Transverse colon (tissue), 4 donors: ENCODE results near the gene IFIT3. TPM values are rescaled to one million over a fixed set of nuclear protein-coding genes. Genes with fewer than 3 reads are reported as not detected.

Experiments used
- DNase-seq: peaks from one replicate; pipeline ENCODE4 v3.0.0-alpha.2; 2019
- H3K27ac ChIP-seq, 4 donors: fragments of 200-600 bp; sonication (generic); 2 replicates each; pipeline ENCODE4 v1.5.1; 2016 to 2018; ENCODE audit warnings: inconsistent platforms in 4 of 4
- H3K27me3 ChIP-seq: fragments of 200-600 bp; sonication (generic); 2 replicates; pipeline ENCODE4 v1.5.1; 2017; ENCODE audit warnings: inconsistent platforms
- H3K36me3 ChIP-seq, 4 donors: fragments of 200-600 bp; sonication (generic); 2 replicates each; pipeline ENCODE4 v1.5.1; 2017 to 2019; ENCODE audit warnings: inconsistent platforms in 4 of 4
- H3K4me1 ChIP-seq, 4 donors: fragments of 200-600 bp; sonication (generic); 2 replicates each; pipeline ENCODE4 v1.5.1; 2017 to 2020; ENCODE audit warnings: inconsistent platforms in 4 of 4
- H3K4me3 ChIP-seq, 4 donors: fragments of 200-600 bp; sonication (generic); 1 replicate in 1 of 4; 2 replicates in 3 of 4; pipeline versions ENCODE4 v1.5.1 to v1.6.1; 2017 to 2019; ENCODE audit warnings: inconsistent platforms in 4 of 4
- H3K9me3 ChIP-seq, 2 donors: fragments of 200-600 bp; sonication (generic); 2 replicates each; pipeline ENCODE4 v1.5.1; 2017 to 2019; ENCODE audit warnings: inconsistent platforms in 2 of 2
- EP300 ChIP-seq: sonication (generic); formaldehyde crosslinking; IDR thresholded peaks from one replicate; pipeline ENCODE4 v1.6.1; 2017; ENCODE audit warnings: antibody characterized with exemption, low read depth
- POLR2A ChIP-seq: fragments of 450-650 bp; IDR thresholded peaks from one replicate; pipeline ENCODE4 v1.6.1; 2016; ENCODE audit warnings: antibody characterized with exemption, mild to moderate bottlenecking, moderate library complexity
- POLR2AphosphoS5 ChIP-seq, 3 donors: sonication (generic); formaldehyde crosslinking; IDR thresholded peaks; one replicate each; pipeline ENCODE4 v1.6.1; 2016; ENCODE audit warnings: antibody characterized with exemption in 3 of 3
- WGBS, 2 donors: methylation state at CpG; one replicate each; pipeline ENCODE4 v1.1.5; 2018; ENCODE audit warnings: low coverage in 1 of 2; 5-methylcytosine and 5-hydroxymethylcytosine counted together
- in situ Hi-C, 4 donors: fragments of 200-750 bp; cut with MboI; loops; one replicate each; pipeline versions ENCODE4 v1.15.0 to v1.15.1; 2017; ENCODE audit warnings: low sequenced_read_pairs in 3 of 4, low pct_ligation_motif_present in 1 of 4, low pct_unique_long_range_greater_than_20kb in 1 of 4
- intact Hi-C: fragments of 100-400 bp; cut with DNase I; formaldehyde crosslinking; loops from one replicate; pipeline ENCODE4 v1.15.1; 2023; ENCODE audit warnings: low total_unique reads
- total RNA-seq, 4 donors: library from RNA; depleted of rRNA; stranded (reverse); fragments of >200 nt; gene quantifications; one replicate each; pipeline ENCODE4 v1.1.0, GENCODE V29; 2016
- TF ChIP-seq, protein P1 (sequence below), 5 experiments: fragments of 200-600 bp in 3 of 5; fragments of 450-650 bp in 2 of 5; sonication (generic) in 3 of 5; IDR thresholded peaks; 1 replicate in 2 of 5; 2 replicates in 3 of 5; pipeline ENCODE4 v1.5.1; 2016 to 2017; ENCODE audit warnings: antibody characterized with exemption in 5 of 5, inconsistent platforms in 3 of 5, mild to moderate bottlenecking in 2 of 5, moderate library complexity in 1 of 5

IFIT3 gene
- total RNA-seq, 4 donors from 2014 or later: 0.20 to 7.8 (median 5.1) TPM; not detected in 1

DNA sequence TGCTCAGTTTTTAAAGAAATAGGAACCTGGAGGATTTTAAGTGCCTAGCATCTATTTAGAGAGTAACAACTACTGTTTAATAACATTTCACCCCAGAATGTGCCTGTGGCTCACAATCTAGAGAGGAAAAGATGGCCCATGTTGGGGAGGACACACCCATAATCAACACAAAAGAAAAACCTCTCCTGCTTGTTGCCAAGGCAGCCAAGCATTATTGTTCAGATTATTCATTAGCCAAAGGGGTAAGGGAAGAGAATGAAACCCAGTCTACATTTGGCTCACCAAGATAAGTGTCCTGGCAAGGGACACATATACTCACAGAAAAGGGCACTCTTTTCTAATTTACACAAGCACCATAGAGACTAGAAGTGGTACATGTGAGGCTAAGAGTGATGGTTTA is 32.4 kb downstream of the IFIT3 start:
- H3K27me3 ChIP-seq: no peaks in the 10 kb centered on the region
- no peak overlapping the region for H3K4me3 ChIP-seq
- no peak for DNase-seq
- no peaks in the 10 kb centered on the region for H3K4me1 ChIP-seq
- in situ Hi-C loops: no loop called here
- intact Hi-C loops: no loop called here
- H3K9me3 ChIP-seq: no peaks in the 10 kb centered on the region
- H3K36me3 ChIP-seq: no peaks in the 10 kb centered on the region
- TF ChIP-seq POLR2AphosphoS5 (IDR thresholded peaks at IDR 0.05) (no peak), EP300 (no peak), POLR2A (no peak)
- TF ChIP-seq, protein P1, sequence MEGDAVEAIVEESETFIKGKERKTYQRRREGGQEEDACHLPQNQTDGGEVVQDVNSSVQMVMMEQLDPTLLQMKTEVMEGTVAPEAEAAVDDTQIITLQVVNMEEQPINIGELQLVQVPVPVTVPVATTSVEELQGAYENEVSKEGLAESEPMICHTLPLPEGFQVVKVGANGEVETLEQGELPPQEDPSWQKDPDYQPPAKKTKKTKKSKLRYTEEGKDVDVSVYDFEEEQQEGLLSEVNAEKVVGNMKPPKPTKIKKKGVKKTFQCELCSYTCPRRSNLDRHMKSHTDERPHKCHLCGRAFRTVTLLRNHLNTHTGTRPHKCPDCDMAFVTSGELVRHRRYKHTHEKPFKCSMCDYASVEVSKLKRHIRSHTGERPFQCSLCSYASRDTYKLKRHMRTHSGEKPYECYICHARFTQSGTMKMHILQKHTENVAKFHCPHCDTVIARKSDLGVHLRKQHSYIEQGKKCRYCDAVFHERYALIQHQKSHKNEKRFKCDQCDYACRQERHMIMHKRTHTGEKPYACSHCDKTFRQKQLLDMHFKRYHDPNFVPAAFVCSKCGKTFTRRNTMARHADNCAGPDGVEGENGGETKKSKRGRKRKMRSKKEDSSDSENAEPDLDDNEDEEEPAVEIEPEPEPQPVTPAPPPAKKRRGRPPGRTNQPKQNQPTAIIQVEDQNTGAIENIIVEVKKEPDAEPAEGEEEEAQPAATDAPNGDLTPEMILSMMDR (IDR thresholded peaks at IDR 0.05): no peak
- H3K27ac ChIP-seq: no peak overlapping the region

DNA sequence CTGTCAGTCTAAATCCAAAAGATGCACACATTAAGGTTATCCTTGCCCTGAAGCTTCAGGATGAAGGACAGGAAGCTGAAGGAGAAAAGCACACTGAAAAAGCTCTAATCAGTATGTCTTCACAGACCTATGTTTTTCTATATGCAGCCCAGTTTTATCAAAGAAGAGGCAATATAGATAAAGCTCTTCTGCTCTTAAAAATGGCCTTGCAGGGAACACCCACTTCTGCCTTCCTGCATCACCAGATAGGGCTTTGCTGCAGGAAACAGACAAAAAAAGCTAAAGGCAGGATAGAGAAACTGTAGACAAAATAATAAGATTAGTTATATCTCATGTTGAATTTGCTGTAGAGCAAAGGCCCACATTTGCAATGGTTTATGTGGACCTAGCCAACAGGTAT is 35.1 kb downstream of the IFIT3 start:
- no peaks in the 10 kb centered on the region for H3K36me3 ChIP-seq
- H3K27me3 ChIP-seq: no peaks in the 10 kb centered on the region
- H3K4me1 ChIP-seq: peaks cover 0 to 9% (median 0%) of the 10 kb centered on the region in 4 donors
- H3K4me3 ChIP-seq: no peak overlapping the region
- no peak for TF ChIP-seq POLR2AphosphoS5 (IDR thresholded peaks at IDR 0.05)
- TF ChIP-seq POLR2A: no peak
- TF ChIP-seq EP300: no peak
- TF ChIP-seq, protein P1 (IDR thresholded peaks at IDR 0.05): no peak
- no peaks in the 10 kb centered on the region for H3K9me3 ChIP-seq
- H3K27ac ChIP-seq: no peak overlapping the region
- DNase-seq: no peak
- in situ Hi-C loops (no loop called here), intact Hi-C loops (no loop called here)

DNA sequence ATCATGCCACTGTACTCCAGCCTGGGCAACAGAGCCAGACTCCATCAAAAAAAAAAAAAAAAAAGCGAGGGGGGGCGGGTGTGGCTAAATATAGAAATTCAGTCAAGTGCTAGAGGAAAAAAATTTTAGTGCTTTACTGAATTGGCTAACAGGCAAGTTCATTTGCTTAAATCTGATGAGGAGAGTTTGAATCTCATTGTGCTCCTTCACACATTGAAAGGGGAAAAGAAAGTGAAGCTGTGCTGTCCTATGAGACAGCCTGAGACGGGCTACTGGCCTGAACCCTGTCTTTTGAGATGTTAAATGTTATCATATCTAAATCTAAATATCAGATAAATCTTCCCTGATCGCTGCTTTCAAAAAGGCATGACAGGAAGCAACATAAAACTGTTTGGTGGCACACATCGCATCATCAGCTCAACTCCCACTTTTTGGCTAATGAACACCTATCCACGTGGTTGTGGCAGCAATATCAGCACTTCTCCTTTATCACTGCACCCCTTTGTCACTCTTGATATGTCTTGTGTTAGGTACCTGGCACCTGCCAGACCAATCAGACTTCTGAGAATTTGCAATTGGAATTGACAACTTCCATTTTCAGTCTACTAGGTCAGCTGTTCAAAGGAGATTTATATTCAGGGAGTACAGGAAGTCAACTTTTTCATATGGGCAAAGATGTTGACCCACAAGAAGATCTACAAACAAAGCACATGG is 36.1 kb downstream of the IFIT3 start:
- peaks cover 0 to 13% (median 0%) of the 10 kb centered on the region in 4 donors for H3K4me1 ChIP-seq
- DNase-seq: no peak
- H3K9me3 ChIP-seq: no peaks in the 10 kb centered on the region
- no peaks in the 10 kb centered on the region for H3K36me3 ChIP-seq
- H3K27me3 ChIP-seq: no peaks in the 10 kb centered on the region
- in situ Hi-C loops: no loop called here
- TF ChIP-seq POLR2AphosphoS5 (IDR thresholded peaks at IDR 0.05) (no peak), EP300 (no peak), POLR2A (no peak)
- TF ChIP-seq, protein P1 (IDR thresholded peaks at IDR 0.05): no peak
- H3K4me3 ChIP-seq: no peak overlapping the region
- intact Hi-C loops: no loop called here
- WGBS, 2 donors: 72 to 74% methylated on average over 3 to 6 of the region's 6 CpGs
- H3K27ac ChIP-seq: no peak overlapping the region

DNA sequence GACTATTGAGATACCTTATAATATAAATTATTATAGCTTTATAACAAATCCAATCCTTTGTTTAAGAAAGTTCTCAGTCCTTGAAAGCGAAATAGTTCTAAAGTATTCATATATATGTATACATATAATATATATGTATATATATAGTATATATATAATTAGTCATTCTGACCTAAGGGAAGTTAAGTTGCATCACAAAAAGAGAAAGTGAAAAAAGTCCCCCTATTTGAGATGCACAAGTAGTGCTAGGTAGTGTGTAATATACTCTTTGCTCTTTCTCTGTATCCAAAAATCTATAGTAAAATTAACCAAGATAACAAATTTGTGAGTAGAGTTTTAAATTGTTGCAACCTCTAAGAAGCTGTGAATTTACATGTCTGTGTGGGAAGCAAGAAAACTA is 36.7 kb downstream of the IFIT3 start:
- TF ChIP-seq, protein P1 (IDR thresholded peaks at IDR 0.05): no peak
- TF ChIP-seq POLR2A: no peak
- no peak for TF ChIP-seq EP300
- TF ChIP-seq POLR2AphosphoS5 (IDR thresholded peaks at IDR 0.05): no peak
- Histone ChIP-seq H3K27ac (no peak overlapping the region), H3K36me3 (no peaks in the 10 kb centered on the region), H3K9me3 (no peaks in the 10 kb centered on the region), H3K27me3 (no peaks in the 10 kb centered on the region), H3K4me3 (no peak overlapping the region), H3K4me1 (peaks cover 0 to 19% (median 2%) of the 10 kb centered on the region in 4 donors)
- in situ Hi-C loops: no loop called here
- intact Hi-C loops: no loop called here
- WGBS, 2 donors: 93 to 100% methylated on average over 1 of the region's 1 CpG
- no peak for DNase-seq
